Measurements from ENCODE around the gene MAP3K8. TPM values are rescaled to one million over a fixed set of nuclear protein-coding genes. Genes with fewer than 3 reads are reported as not detected.
"Not testable (repeated sequence)": the region's sequence is repeated elsewhere in the genome, so short reads cannot be mapped to it uniquely, and the experiment has no call there.

Gene MAP3K8
- total and polyA plus RNA-seq, 3 experiments from 2014 or later, result 16.4 to 42.6 (median 40.3) TPM

DNA sequence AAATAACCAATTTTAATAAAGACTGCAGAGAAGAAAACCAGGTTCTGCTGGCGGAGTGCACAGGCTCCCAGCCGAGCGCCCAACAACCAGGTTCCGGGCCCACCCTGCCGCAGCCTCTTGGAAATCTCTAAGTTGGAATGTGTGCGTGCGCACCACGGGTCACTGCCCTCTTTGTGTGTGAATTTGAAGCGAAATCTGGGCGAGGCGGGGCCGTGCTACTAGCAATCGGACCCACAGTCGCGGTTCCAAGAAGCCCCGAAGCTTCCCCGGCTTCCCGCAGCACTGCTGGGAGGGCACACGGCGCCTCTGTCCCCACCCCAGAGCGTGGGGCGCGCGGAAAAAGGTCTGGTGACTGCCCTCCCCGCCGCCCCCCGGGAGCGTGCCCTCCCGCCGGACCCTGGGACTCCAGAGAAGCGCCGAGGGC, 666 bp upstream of the MAP3K8 start:
- H3K27ac ChIP-seq (ENCODE audit: low read depth, low read length), result peak overlapping the region; percentile 88
- H3K9me3 ChIP-seq (ENCODE audit: low read length), result no peaks in the 10 kb centered on the region
- Mint-ChIP-seq H3K4me3 (peak overlapping the region; percentile 87 to 98 (median 92)), H3K27me3 (peaks cover 0 to 6% of the 10 kb centered on the region in 2 donors), H3K27ac (peak overlapping the region; percentile 80 to 99 (median 92)), H3K9me3 (no peaks in the 10 kb centered on the region), H3K36me3 (peaks cover 0 to 23% (median 2%) of the 10 kb centered on the region in 3 donors), H3K4me1 (peaks cover 46 to 53% (median 47%) of the 10 kb centered on the region in 3 donors)
- H3K27me3 ChIP-seq (ENCODE audit: insufficient read depth, low read length, poor library complexity, severe bottlenecking), result no peaks in the 10 kb centered on the region
- peak overlapping the region; percentile 61 for H3K4me3 ChIP-seq (ENCODE audit: low read length)
- ChIA-PET CTCF (interaction anchor here (1.1 to 9.8 kb wide), 5 partner anchors 16 to 598 kb away, joined by 3 to 81 read pairs (median 4); partner anchors contain the start of gene ZNF438), POLR2A (interaction anchor here (0.6 to 2.8 kb wide), 7 partner anchors 10 to 96 kb away, joined by 3 to 22 read pairs (median 4); no protein-coding TSS in a partner anchor)
- peak in 3 of 5 donors; percentile 29 to 66 (median 42) for DNase-seq
- H3K4me1 ChIP-seq (ENCODE audit: insufficient read depth, low read length), result peaks cover 36% of the 10 kb centered on the region
- H3K36me3 ChIP-seq (ENCODE audit: insufficient read depth, low read length), result no peaks in the 10 kb centered on the region

DNA sequence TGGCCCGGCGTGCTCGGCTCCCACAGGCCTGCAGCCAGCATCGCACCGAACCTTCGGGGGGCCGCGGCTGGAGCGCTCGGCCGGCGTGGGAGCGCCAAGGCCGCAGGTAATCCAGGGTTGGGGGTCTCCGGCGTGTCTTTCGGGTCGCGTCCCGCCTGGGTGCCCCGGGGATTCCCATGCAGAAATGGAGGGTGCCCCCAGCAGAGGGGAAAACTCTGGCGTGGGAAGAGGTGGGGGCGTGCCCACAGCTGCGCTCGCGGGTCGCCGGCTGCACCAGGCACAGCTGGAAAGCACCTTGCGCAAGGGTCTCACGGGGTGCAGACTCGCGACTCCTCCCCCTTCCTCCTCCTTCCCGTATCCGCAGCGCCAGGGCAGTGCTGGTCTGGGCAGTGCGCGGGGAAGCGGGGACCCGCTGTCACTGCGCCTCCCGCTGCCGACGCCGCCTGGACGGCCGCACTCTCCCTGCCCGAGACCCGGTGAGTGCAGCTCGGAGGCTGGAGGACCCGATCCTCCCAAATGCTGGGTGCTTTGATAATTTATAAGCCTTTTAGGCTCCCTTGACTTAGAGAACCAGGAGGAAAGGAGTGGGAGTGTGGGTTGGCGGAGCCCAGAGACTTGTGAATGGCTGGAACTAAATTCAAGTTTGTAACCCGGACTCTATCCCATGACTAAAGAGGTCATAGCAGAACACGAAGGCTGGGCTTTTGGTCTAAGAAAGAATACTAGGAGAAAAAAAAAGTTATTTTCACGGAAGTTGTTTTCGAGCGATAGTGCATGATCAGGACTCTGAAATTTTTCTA, 489 bp downstream of the MAP3K8 start:
- Histone ChIP-seq H3K27ac (ENCODE audit: low read depth, low read length) (peak overlapping the region; percentile 88), H3K36me3 (ENCODE audit: insufficient read depth, low read length) (peaks cover 3% of the 10 kb centered on the region), H3K9me3 (ENCODE audit: low read length) (no peaks in the 10 kb centered on the region), H3K4me1 (ENCODE audit: insufficient read depth, low read length) (peaks cover 40% of the 10 kb centered on the region), H3K4me3 (ENCODE audit: low read length) (peak overlapping the region; percentile 61), H3K27me3 (ENCODE audit: insufficient read depth, low read length, poor library complexity, severe bottlenecking) (no peaks in the 10 kb centered on the region)
- no peaks in the 10 kb centered on the region for H3K9me3 Mint-ChIP-seq
- H3K4me3 Mint-ChIP-seq, result peak overlapping the region; percentile 87 to 98 (median 92)
- H3K27ac Mint-ChIP-seq, result peak overlapping the region; percentile 86 to 99 (median 90)
- ChIA-PET CTCF (interaction anchor here (0.9 to 9.8 kb wide), 9 partner anchors 10 to 597 kb away, joined by 3 to 81 read pairs (median 4); partner anchors contain the start of gene ZNF438), POLR2A (interaction anchor here (0.9 to 2.8 kb wide), 7 partner anchors 16 to 99 kb away, joined by 3 to 22 read pairs (median 3); no protein-coding TSS in a partner anchor)
- H3K27me3 Mint-ChIP-seq, result peaks cover 0 to 6% of the 10 kb centered on the region in 2 donors
- peaks cover 54 to 60% (median 56%) of the 10 kb centered on the region in 3 donors for H3K4me1 Mint-ChIP-seq
- peaks cover 0 to 32% (median 2%) of the 10 kb centered on the region in 3 donors for H3K36me3 Mint-ChIP-seq
- peak; percentile 32 to 81 (median 71) for DNase-seq

GRCh38 chr10:30435073-30435422, 1.1 kb downstream of the MAP3K8 start:
- Mint-ChIP-seq H3K27me3 (peaks cover 0 to 6% of the 10 kb centered on the region in 2 donors), H3K4me3 (peak overlapping the region; percentile 87 to 98 (median 92)), H3K36me3 (peaks cover 0 to 37% (median 2%) of the 10 kb centered on the region in 3 donors), H3K27ac (peak overlapping the region; percentile 86 to 99 (median 90)), H3K4me1 (peaks cover 58 to 65% (median 62%) of the 10 kb centered on the region in 3 donors), H3K9me3 (no peaks in the 10 kb centered on the region)
- POLR2A ChIA-PET, result interaction anchor here (0.9 to 2.8 kb wide), 4 partner anchors 21 to 99 kb away, joined by 3 to 22 read pairs (median 5); no protein-coding TSS in a partner anchor
- H3K4me3 ChIP-seq (ENCODE audit: low read length), result peak overlapping the region; percentile 61
- no peak for DNase-seq
- H3K4me1 ChIP-seq (ENCODE audit: insufficient read depth, low read length), result peaks cover 40% of the 10 kb centered on the region
- no peaks in the 10 kb centered on the region for H3K27me3 ChIP-seq (ENCODE audit: insufficient read depth, low read length, poor library complexity, severe bottlenecking)
- peak overlapping the region; percentile 88 for H3K27ac ChIP-seq (ENCODE audit: low read depth, low read length)
- no peaks in the 10 kb centered on the region for H3K9me3 ChIP-seq (ENCODE audit: low read length)
- CTCF ChIA-PET, result interaction anchor here (0.9 to 9.8 kb wide), 7 partner anchors 10 to 99 kb away, joined by 3 to 81 read pairs (median 4); no protein-coding TSS in a partner anchor
- peaks cover 3% of the 10 kb centered on the region for H3K36me3 ChIP-seq (ENCODE audit: insufficient read depth, low read length)

GRCh38 chr10:30435499-30436167, 1.6 kb downstream of the MAP3K8 start:
- Mint-ChIP-seq H3K4me1 (peaks cover 61 to 69% (median 66%) of the 10 kb centered on the region in 3 donors), H3K27ac (peak overlapping the region; percentile 86 to 99 (median 90)), H3K4me3 (peak overlapping the region; percentile 87 to 98 (median 92)), H3K36me3 (peaks cover 0 to 42% (median 2%) of the 10 kb centered on the region in 3 donors)
- DNase-seq; H3K27me3 Mint-ChIP-seq; H3K9me3 Mint-ChIP-seq; H3K27me3 ChIP-seq (ENCODE audit: insufficient read depth, low read length, poor library complexity, severe bottlenecking); H3K9me3 ChIP-seq (ENCODE audit: low read length); H3K36me3 ChIP-seq (ENCODE audit: insufficient read depth, low read length): not testable (repeated sequence)
- Histone ChIP-seq H3K4me1 (ENCODE audit: insufficient read depth, low read length) (peaks cover 40% of the 10 kb centered on the region), H3K4me3 (ENCODE audit: low read length) (peak overlapping the region; percentile 61), H3K27ac (ENCODE audit: low read depth, low read length) (peak overlapping the region; percentile 88)
- CTCF ChIA-PET, result interaction anchor here (0.7 to 9.8 kb wide), 10 partner anchors 9 to 98 kb away, joined by 3 to 81 read pairs (median 5); no protein-coding TSS in a partner anchor
- POLR2A ChIA-PET, result interaction anchor here (0.6 to 3.7 kb wide), 6 partner anchors 20 to 268 kb away, joined by 3 to 24 read pairs (median 9); no protein-coding TSS in a partner anchor

GRCh38 chr10:30436191-30436611, 2.2 kb downstream of the MAP3K8 start:
- H3K27me3 Mint-ChIP-seq, result peaks cover 0 to 6% of the 10 kb centered on the region in 2 donors
- Histone ChIP-seq H3K4me3 (ENCODE audit: low read length) (peak overlapping the region; percentile 58), H3K27me3 (ENCODE audit: insufficient read depth, low read length, poor library complexity, severe bottlenecking) (no peaks in the 10 kb centered on the region), H3K27ac (ENCODE audit: low read depth, low read length) (peak overlapping the region; percentile 88), H3K9me3 (ENCODE audit: low read length) (no peaks in the 10 kb centered on the region), H3K36me3 (ENCODE audit: insufficient read depth, low read length) (peaks cover 3% of the 10 kb centered on the region), H3K4me1 (ENCODE audit: insufficient read depth, low read length) (peaks cover 40% of the 10 kb centered on the region)
- DNase-seq, result no peak
- peak overlapping the region; percentile 87 to 98 (median 92) for H3K4me3 Mint-ChIP-seq
- peaks cover 0 to 44% (median 2%) of the 10 kb centered on the region in 3 donors for H3K36me3 Mint-ChIP-seq
- peak overlapping the region; percentile 54 to 97 (median 87) for H3K27ac Mint-ChIP-seq
- no peaks in the 10 kb centered on the region for H3K9me3 Mint-ChIP-seq
- peaks cover 63 to 71% (median 71%) of the 10 kb centered on the region in 3 donors for H3K4me1 Mint-ChIP-seq
- ChIA-PET CTCF (interaction anchor here (0.7 to 9.8 kb wide), 7 partner anchors 19 to 97 kb away, joined by 3 to 81 read pairs (median 9); no protein-coding TSS in a partner anchor), POLR2A (interaction anchor here (0.6 to 3.7 kb wide), 4 partner anchors 19 to 267 kb away, joined by 4 to 24 read pairs (median 9); no protein-coding TSS in a partner anchor)

DNA sequence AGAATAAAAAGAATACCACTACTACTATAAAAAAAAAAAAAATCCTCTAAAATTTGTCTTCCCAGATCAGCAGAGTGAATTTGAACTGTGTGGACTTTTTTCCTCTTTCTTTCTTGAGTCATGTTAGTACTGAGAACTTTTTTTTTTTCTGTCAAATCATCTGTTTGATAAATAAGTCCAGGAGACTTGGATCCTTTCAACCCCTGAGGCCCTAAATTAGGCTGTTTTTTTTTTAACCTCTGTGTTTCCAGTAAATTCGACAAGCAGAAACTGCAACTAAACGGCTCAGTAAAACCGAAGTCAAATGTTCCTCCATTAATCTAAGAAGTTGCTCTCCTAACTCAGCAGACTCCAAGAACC, 2.7 kb downstream of the MAP3K8 start:
- peak overlapping the region; percentile 87 to 98 (median 92) for H3K4me3 Mint-ChIP-seq
- DNase-seq, result no peak
- Histone ChIP-seq H3K9me3 (ENCODE audit: low read length) (no peaks in the 10 kb centered on the region), H3K36me3 (ENCODE audit: insufficient read depth, low read length) (peaks cover 3% of the 10 kb centered on the region), H3K27ac (ENCODE audit: low read depth, low read length) (peak overlapping the region; percentile 88), H3K4me3 (ENCODE audit: low read length) (peak overlapping the region; percentile 49), H3K27me3 (ENCODE audit: insufficient read depth, low read length, poor library complexity, severe bottlenecking) (no peaks in the 10 kb centered on the region), H3K4me1 (ENCODE audit: insufficient read depth, low read length) (peaks cover 40% of the 10 kb centered on the region)
- peak overlapping the region; percentile 54 to 97 (median 87) for H3K27ac Mint-ChIP-seq
- H3K9me3 Mint-ChIP-seq, result no peaks in the 10 kb centered on the region
- peaks cover 0 to 6% of the 10 kb centered on the region in 2 donors for H3K27me3 Mint-ChIP-seq
- ChIA-PET CTCF (interaction anchor here (0.9 to 9.8 kb wide), 8 partner anchors 19 to 97 kb away, joined by 4 to 81 read pairs (median 9); no protein-coding TSS in a partner anchor), POLR2A (interaction anchor here (0.6 to 3.7 kb wide), 5 partner anchors 19 to 267 kb away, joined by 4 to 24 read pairs (median 4); no protein-coding TSS in a partner anchor)
- peaks cover 0 to 46% (median 2%) of the 10 kb centered on the region in 3 donors for H3K36me3 Mint-ChIP-seq
- peaks cover 60 to 73% (median 71%) of the 10 kb centered on the region in 3 donors for H3K4me1 Mint-ChIP-seq
